HG03457 (cell line): Measurements from ENCODE around the gene KRTAP4-9.
"Not testable (repeated sequence)": the region's sequence is repeated elsewhere in the genome, so short reads cannot be mapped to it uniquely, and the experiment has no call there.

Experiments
- ATAC-seq: cut with Tn5 transposase; IDR thresholded peaks from one replicate; pipeline ENCODE4 v1.9.1; 2021; ENCODE audit warnings: moderate number of reproducible peaks; ENCODE audit not compliant: unreplicated experiment

KRTAP4-9 gene

DNA sequence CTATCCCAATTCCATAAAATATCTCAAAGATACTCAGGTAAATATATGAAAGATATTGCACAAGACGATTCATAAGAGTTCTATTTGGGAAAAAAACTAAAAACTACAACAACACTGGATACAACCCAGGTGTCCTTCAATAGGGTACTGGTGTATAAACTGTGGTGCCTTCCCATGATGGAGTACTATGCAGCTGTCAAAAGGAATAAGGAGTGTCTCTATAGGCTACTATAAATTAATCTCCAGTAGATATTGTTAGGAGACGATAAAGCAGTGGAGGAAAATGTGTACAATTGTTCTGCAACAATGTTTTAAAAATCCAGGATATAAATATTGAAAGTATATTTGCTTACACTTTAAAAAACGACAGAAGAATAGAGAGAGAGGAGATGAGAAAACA is 21.2 kb downstream of the KRTAP4-9 start:
- no peak for ATAC-seq

DNA sequence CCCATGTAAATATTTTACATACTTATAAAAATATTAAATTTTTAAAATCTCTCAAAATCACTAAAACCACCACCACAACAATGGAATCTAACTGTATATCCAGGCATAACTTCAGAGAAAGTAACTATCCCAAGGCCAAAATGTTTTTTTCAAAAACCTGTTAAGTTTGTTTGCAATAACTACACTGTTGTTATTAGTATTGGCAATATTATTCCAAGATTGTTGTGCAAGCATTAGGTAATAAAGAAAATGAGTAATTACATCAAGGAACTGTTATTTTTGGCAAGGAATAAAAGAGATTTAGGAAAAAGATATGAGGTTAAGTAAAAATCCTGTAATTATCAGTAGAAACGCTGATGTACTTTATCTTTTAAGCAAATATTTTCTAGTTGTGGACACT is 22.2 kb downstream of the KRTAP4-9 start:
- ATAC-seq: no peak

DNA sequence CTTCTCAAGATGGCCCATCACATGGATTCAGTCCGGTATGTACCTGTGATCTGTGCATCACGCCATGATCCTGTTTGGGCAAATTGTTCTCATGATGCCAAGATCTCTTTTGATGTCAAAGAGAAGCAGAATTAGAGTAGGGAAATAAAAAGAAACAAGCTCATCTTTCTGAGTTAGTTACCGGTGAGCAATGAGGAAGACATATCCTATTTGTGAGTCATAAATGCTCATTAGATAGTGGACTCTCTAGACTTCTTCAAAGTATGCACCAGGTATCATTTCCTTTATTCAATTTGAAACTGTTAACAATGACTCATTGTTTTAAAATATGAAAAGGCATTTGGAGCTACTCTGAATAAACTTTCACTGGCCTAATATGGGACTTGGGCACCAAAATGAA is 26.8 kb downstream of the KRTAP4-9 start:
- no peak for ATAC-seq

DNA sequence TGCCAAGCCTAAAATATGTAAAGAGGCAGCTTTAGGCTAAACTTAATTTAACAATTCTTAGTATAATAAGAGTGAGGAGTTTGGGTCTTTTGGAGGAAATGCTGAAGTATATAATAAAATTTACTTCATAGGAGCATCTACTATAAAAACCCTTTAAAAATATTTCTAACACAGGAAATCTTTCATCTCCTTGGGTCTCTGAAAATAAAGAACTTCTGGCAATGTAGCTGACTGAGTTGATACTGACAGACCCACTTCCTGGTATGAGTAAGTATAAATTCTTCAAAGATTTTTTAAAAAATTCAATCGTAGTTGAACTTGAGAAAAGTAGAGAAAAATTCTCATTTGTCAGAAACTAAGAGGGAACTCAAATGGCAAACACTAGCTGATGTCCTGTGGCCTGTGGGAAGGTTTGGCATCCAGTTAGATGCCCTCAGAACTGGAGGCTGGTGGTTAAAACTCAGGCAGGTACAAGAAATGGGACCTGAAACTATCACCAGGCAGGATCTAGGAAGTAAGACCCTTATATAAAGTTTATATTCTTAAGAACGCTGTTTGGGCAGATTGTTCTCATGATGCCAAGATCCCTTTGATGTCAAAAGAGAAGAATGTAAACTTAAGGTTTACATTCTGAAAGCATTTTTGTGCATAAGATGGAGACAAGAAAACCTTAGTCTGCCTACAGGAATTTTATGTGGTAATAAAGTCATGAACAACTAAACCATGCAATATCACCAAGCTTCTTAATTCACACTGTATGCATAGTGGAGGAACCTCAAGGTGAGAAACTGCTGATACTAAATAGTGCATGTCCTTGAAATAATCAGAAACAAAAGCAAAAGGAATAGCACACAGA is 28.9 kb downstream of the KRTAP4-9 start:
- ATAC-seq: no peak

DNA sequence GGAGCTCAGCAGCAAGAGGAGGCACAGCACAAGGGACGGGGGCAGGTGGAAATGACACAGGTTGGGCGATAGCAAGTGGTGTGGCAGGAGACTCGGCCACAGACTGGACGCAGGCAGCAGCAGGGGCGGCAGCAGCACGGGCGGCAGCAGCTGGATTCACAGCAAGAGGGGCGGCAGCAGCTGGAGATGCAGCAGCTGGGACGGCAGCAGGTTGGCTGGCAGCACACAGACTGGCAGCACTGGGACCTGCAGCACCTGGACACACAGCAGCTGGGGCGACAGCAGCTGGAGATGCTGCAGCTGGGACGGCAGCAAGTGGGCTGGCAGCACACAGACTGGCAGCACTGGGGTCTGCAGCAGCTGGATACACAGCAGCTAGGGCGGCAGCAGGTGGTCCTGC is 34.7 kb downstream of the KRTAP4-9 start:
- not testable (repeated sequence) for ATAC-seq

DNA sequence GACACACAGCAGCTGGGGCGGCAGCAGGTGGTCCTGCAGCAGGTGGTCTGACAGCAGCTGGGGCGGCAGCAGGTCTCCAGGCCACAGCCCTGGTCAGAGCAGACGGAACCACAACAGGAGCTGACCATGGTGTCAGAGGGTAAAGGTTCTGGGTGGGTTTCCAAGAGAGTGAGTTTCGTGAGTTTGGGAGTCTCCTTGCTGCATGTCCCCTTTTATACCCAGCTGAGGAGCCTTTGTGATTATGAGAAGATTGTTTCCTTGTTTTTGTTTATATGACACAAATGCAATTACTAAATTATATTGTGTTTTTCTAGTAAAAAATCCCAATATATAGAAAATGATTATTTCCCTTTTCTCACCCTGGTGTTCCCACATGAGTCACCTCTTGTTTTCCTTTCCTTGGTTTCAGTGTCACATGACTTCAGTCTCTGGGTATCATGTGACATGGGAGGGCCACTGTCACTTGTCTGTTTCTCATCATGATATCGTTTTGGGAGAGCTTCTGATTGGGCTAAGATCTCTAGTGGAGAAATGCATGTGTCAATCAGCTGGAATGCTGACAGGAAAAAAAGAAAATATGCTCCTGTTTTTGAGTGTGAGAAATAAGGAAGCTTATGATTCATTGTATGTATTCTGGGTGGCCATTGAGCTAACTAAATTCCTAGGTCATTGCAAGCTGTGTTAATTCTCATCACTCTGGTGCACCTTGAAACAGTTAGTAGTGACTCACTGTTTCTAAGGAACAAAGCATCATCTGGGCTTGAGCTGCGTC is 35.4 kb downstream of the KRTAP4-9 start, which contains the start of gene KRTAP4-6:
Gene KRTAP4-6 (minus strand): TSS at position 185 of the 772 bp plus-strand sequence. CDS start 57 bp downstream, at position 128.
- no peak for ATAC-seq

DNA sequence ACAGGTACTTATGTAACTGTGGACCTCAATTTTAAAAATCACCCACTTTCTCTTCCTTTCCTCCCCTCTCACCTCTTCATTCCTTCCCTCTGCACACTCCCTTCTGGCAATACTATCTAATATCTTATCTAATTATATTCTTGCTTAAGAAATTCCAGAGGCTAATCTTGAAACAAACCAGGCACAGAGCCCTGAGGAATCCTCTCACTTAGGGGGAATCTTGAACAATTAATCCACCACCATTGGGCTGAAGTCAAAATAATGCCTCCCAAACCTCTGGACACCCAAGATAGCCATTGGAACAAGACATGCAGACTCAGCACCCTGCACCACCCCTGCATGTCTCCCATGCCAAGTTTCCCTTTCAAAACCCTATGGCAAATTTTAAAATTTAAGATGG is 36.2 kb downstream of the KRTAP4-9 start:
- ATAC-seq: no peak

DNA sequence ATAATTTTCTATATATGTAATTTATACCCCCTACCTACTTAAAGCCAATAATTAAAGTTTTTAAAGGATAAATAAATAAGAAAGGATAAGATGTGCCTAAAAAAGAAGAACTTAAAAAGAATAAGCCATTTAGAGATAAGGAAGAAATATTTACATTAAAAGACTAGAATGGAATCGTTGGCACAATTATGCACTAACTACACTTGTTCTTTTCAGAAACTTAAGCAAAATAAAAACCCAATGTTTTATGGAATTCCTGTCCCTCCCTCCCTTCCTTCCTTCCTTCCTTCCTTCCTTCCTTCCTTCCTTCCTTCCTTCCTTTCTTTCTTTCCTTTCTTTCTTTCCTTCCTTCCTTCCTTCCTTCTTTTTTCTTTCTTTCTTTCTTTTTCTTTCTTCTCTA is 39.7 kb downstream of the KRTAP4-9 start:
- ATAC-seq: no peak

DNA sequence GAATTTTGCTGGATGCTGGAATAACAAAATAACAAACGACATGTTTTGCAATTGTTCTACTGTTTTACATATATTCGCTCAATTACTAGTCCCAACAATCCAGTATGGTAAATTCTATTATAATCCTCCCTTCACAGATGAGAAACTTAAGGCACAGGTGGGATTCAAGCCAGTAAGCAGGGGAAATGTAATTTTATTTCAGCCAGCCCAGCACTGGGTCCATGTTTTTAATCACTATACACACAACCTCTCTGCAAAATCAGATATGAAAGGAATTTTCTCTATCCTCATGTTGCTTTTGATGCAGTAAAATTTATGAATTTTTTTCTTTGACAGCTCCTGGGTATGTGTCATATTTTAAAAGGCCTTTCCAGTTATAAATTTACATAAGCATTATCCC is 40.1 kb downstream of the KRTAP4-9 start:
- no peak for ATAC-seq

DNA sequence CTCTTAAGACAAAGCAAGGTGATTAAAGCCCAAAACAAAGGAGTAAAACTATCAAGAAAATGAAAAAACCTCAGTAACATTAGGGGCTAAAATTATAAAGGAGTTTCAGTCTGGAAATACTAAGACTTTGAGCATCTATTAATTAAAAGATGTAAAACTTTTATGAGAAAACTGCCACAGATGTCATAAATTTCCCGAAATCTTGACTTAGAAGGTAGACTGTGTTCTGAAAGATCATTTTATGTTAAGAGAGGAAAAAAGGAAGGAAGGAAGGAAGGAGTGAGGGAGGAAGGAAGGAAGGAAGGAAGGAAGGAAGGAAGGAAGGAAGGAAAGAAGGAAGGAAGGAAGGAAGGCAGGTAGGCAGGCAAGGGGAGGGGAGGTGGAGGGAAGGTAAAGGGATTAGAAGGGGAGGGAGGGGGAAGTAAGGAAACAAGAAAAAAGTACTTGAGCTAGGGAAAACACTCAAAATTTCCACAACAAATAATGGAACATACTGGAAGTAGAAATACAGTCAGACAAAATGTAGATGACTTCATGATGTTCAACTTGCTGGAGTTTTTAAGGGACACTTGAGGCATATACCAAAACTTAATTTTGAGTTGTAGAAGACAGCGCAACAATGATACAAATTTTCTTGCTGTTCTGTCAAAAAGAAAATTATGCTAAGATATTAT is 42.5 kb downstream of the KRTAP4-9 start:
- no peak for ATAC-seq

DNA sequence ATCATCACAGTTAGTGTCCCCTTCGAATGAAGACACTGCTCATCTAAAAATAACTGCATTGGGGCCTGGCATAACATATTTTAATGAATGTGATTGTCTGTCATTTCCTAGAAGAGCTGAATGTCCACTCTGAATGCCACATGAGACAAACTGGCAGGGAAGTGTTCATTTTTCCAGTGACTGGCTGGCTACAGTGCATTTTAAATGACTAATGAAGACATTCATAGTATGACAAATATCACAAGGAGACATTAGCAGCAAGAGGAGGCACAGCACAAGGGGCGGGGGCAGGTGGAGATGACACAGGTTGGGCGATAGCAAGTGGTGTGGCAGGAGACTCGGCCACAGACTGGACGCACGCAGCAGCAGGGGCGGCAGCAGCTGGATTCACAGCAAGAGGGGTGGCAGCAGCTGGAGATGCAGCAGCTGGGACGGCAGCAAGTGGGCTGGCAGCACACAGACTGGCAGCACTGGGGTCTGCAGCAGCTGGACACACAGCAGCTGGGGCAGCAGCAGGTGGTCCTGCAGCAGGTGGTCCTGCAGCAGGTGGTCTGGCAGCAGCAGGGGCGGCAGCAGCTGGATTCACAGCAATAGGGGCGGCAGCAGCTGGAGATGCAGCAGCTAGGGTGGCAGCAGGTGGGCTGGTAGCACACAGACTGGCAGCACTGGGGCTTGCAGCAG is 43.9 kb downstream of the KRTAP4-9 start:
- ATAC-seq: not testable (repeated sequence)

DNA sequence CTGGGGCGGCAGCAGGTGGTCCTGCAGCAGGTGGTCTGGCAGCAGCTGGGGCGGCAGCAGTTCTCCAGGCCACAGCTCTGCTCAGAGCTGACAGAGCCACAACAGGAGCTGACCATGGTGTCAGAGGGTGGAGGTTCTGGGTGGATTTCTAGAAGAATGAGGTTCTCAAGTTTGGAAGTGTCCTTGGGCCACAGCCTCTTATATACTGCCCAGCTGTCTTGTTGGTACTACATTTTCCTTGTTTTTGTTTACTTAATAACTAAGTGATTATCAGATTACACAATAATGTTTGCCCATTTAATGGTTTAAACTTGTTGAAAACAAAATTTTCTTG is 44.4 kb downstream of the KRTAP4-9 start, which contains the start of gene KRTAP4-5:
Gene KRTAP4-5 (minus strand): TSS at position 174 of the 334 bp plus-strand sequence. CDS start 58 bp downstream, at position 116.
- no peak for ATAC-seq

DNA sequence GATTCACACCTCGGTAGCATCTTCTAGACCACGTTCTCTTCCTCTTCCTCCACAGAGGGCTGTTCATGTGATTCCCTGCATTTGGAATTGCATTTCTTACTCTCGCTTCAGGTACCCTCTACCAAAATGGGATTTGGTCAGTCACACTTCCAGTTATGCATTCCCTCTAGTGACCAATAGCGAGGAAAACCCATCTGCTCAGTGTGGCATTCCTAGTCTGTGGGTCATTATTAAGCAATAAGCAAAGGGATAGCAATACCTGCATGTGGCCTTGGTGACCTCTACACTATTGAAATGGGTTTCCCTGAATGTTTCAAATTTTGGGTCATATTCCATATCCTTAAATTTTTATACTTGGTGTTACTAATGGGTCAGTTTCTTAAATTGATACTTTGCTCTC is 44.8 kb downstream of the KRTAP4-9 start:
- no peak for ATAC-seq

DNA sequence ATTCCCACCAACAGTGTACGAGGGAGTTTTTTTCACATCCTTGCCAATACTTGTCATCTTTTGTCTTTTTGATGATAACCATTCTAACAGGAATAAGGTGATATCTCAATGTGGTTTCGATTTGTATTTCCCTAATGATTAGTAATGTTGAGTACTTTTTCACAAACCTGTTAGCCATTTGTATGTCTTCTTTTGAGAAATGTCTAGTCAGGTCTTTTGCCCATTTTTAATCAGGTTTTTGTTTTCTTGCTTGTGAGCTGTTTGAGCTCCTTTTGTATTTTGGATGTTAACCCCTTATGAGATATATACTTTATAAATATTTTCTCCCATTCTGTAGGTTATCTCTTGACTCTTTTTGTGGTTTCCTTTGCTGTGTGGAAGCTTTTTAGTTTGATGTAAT is 46.3 kb downstream of the KRTAP4-9 start:
- ATAC-seq: no peak

DNA sequence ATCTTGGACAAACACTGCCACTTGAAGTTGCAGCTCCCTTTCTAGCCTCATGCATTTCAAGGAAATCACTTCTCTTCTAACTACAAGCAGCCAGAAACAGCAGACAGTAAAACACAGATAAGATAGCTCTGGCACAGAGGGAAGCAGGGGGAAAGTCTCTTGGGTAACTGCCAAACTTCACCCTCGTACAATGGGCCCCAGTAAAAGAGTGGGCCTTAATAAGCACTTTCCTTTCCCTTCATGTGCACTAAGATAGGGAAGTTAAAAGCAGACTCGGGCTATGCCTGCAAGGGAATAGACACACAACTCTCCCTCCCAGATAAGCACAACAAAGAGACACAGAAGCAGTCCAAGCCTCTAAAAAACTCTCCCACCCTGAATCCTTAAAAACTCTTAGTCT is 48.7 kb downstream of the KRTAP4-9 start:
- ATAC-seq: no peak
